Ishikawa (cell line): ENCODE measurements around the gene ARHGAP42.

Source experiments
- CEBPB ChIP-seq: IDR thresholded peaks from 2 replicates; pipeline ENCODE4 v1.6.1; 2012
- CREB1 ChIP-seq: IDR thresholded peaks from 2 replicates; pipeline ENCODE4 v1.6.1; 2012; ENCODE audit warnings: low read depth
- EGR1 ChIP-seq: IDR thresholded peaks from 2 replicates; pipeline ENCODE4 v1.6.1; 2012
- EP300 ChIP-seq: IDR thresholded peaks from 2 replicates; pipeline ENCODE4 v1.6.1; 2012; ENCODE audit warnings: borderline replicate concordance
- FOXM1 ChIP-seq: IDR thresholded peaks from 2 replicates; pipeline ENCODE4 v1.6.1; 2012; ENCODE audit warnings: low read depth, borderline replicate concordance
- NFIC ChIP-seq: IDR thresholded peaks from 2 replicates; pipeline ENCODE4 v1.6.1; 2012
- RAD21 ChIP-seq: IDR thresholded peaks from 2 replicates; pipeline ENCODE4 v1.6.1; 2012; ENCODE audit warnings: low read depth
- TAF1 ChIP-seq: IDR thresholded peaks from 2 replicates; pipeline ENCODE4 v1.6.1; 2012; ENCODE audit warnings: low read depth, mild to moderate bottlenecking
- TCF12 ChIP-seq: IDR thresholded peaks from 2 replicates; pipeline ENCODE4 v1.6.1; 2012; ENCODE audit warnings: low read depth
- TEAD4 ChIP-seq: IDR thresholded peaks from 2 replicates; pipeline ENCODE4 v1.6.1; 2012
- YY1 ChIP-seq: IDR thresholded peaks from 2 replicates; pipeline ENCODE4 v1.6.1; 2012; ENCODE audit warnings: low read depth
- ZBTB7A ChIP-seq: IDR thresholded peaks from 2 replicates; pipeline ENCODE4 v1.6.1; 2012; ENCODE audit warnings: low read depth
- TF ChIP-seq, protein P1 (sequence below): IDR thresholded peaks from 2 replicates; pipeline ENCODE4 v1.6.1; 2012; ENCODE audit warnings: low read depth, mild to moderate bottlenecking
- TF ChIP-seq, protein P2 (sequence below): IDR thresholded peaks from 2 replicates; pipeline ENCODE4 v1.6.1; 2012
- TF ChIP-seq, protein P3 (sequence below): IDR thresholded peaks from 2 replicates; pipeline ENCODE4 v1.6.1; 2012

ARHGAP42 gene

DNA sequence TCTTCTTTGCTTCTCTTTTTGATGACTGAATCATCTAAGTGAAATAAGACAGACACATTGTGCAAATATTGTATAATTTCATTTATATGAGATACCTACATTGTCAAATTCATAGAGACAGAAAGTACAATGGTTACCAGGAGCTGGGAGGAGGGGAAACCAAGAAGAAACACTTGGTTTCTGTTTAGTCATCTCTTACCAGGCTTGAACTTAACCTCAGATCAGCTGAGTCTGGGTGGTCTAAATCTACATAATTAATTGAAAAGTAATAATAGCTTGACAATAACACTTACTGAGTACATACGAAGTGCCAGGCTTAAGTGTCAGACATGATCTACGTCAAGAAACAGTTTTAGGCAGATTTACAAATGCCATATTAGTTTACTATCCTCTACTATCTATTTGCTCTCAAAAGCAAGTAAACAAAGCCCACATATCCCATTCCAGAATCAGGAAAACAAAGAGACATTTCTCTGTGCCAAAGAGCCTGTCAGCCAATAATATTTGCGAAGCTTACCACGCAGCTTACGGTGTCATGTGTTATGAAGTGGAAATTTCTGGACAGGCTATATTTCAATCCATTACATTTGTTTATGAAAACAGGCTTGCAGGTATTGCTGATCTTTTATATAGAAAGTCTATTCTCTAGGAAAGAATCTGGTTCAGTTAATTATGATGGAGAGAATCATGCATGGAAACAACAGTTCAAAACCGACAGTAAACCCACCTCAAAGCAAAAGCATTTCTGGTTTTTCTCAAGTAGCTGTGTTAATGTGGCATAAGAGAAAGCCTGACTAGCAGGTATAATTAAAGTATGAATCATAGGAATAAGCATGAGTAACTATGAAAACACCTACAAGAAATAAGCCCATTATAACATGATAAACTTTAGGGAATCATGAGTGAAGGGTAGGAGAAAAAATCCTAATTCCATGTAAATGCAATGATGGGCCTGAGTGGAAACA, 2.7 kb upstream of the ARHGAP42 start:
- TF ChIP-seq YY1, result no peak
- no peak for TF ChIP-seq ZBTB7A
- TF ChIP-seq CREB1, result no peak
- no peak for TF ChIP-seq TAF1
- TF ChIP-seq, protein P1, sequence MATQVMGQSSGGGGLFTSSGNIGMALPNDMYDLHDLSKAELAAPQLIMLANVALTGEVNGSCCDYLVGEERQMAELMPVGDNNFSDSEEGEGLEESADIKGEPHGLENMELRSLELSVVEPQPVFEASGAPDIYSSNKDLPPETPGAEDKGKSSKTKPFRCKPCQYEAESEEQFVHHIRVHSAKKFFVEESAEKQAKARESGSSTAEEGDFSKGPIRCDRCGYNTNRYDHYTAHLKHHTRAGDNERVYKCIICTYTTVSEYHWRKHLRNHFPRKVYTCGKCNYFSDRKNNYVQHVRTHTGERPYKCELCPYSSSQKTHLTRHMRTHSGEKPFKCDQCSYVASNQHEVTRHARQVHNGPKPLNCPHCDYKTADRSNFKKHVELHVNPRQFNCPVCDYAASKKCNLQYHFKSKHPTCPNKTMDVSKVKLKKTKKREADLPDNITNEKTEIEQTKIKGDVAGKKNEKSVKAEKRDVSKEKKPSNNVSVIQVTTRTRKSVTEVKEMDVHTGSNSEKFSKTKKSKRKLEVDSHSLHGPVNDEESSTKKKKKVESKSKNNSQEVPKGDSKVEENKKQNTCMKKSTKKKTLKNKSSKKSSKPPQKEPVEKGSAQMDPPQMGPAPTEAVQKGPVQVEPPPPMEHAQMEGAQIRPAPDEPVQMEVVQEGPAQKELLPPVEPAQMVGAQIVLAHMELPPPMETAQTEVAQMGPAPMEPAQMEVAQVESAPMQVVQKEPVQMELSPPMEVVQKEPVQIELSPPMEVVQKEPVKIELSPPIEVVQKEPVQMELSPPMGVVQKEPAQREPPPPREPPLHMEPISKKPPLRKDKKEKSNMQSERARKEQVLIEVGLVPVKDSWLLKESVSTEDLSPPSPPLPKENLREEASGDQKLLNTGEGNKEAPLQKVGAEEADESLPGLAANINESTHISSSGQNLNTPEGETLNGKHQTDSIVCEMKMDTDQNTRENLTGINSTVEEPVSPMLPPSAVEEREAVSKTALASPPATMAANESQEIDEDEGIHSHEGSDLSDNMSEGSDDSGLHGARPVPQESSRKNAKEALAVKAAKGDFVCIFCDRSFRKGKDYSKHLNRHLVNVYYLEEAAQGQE, result no peak
- TF ChIP-seq FOXM1, result no peak
- TF ChIP-seq, protein P2, sequence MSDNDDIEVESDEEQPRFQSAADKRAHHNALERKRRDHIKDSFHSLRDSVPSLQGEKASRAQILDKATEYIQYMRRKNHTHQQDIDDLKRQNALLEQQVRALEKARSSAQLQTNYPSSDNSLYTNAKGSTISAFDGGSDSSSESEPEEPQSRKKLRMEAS, result no peak
- TF ChIP-seq, protein P3, sequence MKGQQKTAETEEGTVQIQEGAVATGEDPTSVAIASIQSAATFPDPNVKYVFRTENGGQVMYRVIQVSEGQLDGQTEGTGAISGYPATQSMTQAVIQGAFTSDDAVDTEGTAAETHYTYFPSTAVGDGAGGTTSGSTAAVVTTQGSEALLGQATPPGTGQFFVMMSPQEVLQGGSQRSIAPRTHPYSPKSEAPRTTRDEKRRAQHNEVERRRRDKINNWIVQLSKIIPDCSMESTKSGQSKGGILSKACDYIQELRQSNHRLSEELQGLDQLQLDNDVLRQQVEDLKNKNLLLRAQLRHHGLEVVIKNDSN, result no peak
- TF ChIP-seq CEBPB, result no peak
- TF ChIP-seq TCF12, result no peak
- TF ChIP-seq EGR1, result no peak
- TF ChIP-seq TEAD4, result no peak
- TF ChIP-seq EP300, result no peak
- no peak for TF ChIP-seq RAD21
- no peak for TF ChIP-seq NFIC

DNA sequence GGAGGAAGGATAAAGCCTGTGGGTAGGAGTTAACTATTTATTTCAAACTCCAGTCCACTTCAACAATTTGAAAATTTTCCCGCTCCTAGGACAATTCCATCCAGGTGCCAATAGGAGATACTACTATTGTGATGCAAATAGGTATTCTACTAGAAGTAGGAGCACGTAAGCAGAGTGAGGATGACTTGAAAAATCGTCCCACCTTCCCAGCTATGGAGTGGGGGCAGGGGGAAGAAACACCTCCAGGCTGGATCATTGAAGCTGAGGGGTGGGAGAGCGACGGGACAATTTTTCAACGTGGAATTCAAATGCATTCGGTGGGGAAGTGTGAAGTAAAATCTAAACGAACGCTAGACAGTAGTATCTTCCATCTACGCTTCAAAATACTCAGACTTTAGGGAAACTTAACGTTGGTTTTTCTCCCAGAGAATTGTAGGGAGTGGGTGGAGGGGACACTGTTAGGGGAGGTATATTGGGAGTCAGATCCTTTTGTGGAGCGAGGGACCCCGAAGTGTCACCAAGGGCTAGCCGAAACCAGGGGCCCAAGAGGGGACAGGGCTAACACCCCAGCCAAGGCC, 523 bp upstream of the ARHGAP42 start:
- TF ChIP-seq EGR1, result no peak
- TF ChIP-seq TCF12, result no peak
- TF ChIP-seq RAD21, result no peak
- no peak for TF ChIP-seq FOXM1
- TF ChIP-seq CEBPB, result no peak
- TF ChIP-seq CREB1, result no peak
- no peak for TF ChIP-seq EP300
- TF ChIP-seq, protein P1, result no peak
- no peak for TF ChIP-seq YY1
- TF ChIP-seq TEAD4, result no peak
- TF ChIP-seq, protein P2, result no peak
- TF ChIP-seq, protein P3, result no peak
- no peak for TF ChIP-seq NFIC
- no peak for TF ChIP-seq ZBTB7A
- no peak for TF ChIP-seq TAF1

DNA sequence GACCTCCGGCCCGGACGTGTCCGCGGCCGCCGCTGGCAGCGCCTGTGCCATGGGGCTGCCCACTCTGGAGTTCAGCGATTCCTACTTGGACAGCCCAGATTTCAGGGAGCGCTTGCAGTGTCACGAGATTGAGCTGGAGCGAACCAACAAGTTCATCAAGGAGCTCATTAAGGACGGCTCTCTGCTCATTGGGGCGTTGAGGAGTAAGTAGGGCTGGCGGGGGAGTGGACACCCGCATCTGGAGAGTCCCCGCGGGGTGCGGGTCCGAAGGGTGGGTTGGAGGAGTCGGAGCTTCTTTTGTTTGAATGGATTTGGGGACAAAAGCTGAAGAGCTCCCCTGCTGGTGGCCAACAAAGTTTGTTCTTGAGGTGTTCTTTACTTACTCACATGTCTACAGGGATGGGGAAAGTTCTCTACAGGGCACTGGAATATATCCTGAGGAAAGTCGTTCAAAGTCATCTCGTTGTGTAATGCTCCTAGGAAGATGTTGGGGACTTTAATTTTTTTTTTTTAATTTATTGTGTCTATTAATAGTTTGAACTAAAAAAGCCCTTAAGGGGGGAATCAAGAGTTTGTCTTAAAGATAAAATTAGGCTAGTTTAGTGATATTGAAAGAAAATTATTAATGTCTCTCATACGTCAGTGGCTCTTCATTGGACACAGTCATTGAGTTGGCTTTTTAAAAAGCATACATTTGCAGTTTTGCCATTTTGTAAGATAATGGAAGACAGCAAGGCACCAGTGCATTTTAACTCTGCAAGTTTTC, 725 bp downstream of the ARHGAP42 start:
- TF ChIP-seq, protein P3, result no peak
- TF ChIP-seq FOXM1 (no peak), EP300 (no peak), NFIC (no peak), RAD21 (peak; percentile 34), TEAD4 (no peak), TCF12 (no peak), TAF1 (0 out of 2 replicates have a peak, but pooled peaks have one; percentile 8), YY1 (0 out of 2 replicates have a peak, but pooled peaks have one; percentile 1), ZBTB7A (0 out of 2 replicates have a peak, but pooled peaks have one; percentile 2), EGR1 (no peak), CEBPB (no peak), CREB1 (no peak)
- TF ChIP-seq, protein P2, result no peak
- TF ChIP-seq, protein P1, result no peak
